Measurements from ENCODE around the gene FOXC1. TPM values are rescaled to one million over a fixed set of nuclear protein-coding genes. Genes with fewer than 3 reads are reported as not detected.

FOXC1 gene
- total RNA-seq, 1 donor from 2014 or later: 7.1 TPM

- H3K27ac ChIP-seq (replicated peaks): peak overlapping the region; percentile 59
- H3K4me1 ChIP-seq: peaks cover 27% of the 10 kb centered on the region
- no peaks in the 10 kb centered on the region for H3K36me3 ChIP-seq
- no peak for DNase-seq
- H3K4me3 ChIP-seq: peak overlapping the region; percentile 56
- TF ChIP-seq CTCF (IDR thresholded peaks at IDR 0.05; ENCODE audit: borderline replicate concordance): no peak
- intact Hi-C loops (cut with micrococcal nuclease): no loop called here
- H3K27me3 ChIP-seq (ENCODE audit: low read depth): peaks cover 100% of the 10 kb centered on the region
- no peaks in the 10 kb centered on the region for H3K9me3 ChIP-seq (replicated peaks)
These were observed 10.2 kb downstream of the FOXC1 start for GRCh38 chr6:1619673-1620503.

GRCh38 chr6:1620504-1621069 is 10.9 kb downstream of the FOXC1 start:
- Histone ChIP-seq H3K27ac (replicated peaks) (peak overlapping the region; percentile 59), H3K4me3 (peak overlapping the region; percentile 56), H3K27me3 (ENCODE audit: low read depth) (peaks cover 100% of the 10 kb centered on the region), H3K36me3 (no peaks in the 10 kb centered on the region), H3K9me3 (replicated peaks) (no peaks in the 10 kb centered on the region), H3K4me1 (peaks cover 32% of the 10 kb centered on the region)
- no peak for TF ChIP-seq CTCF (IDR thresholded peaks at IDR 0.05; ENCODE audit: borderline replicate concordance)
- DNase-seq: no peak
- intact Hi-C loops (cut with micrococcal nuclease): no loop called here

- no peaks in the 10 kb centered on the region for H3K36me3 ChIP-seq
- peaks cover 100% of the 10 kb centered on the region for H3K27me3 ChIP-seq (ENCODE audit: low read depth)
- H3K27ac ChIP-seq (replicated peaks): no peak overlapping the region
- peaks cover 35% of the 10 kb centered on the region for H3K4me1 ChIP-seq
- H3K4me3 ChIP-seq: no peak overlapping the region
- DNase-seq: no peak
- no peak for TF ChIP-seq CTCF (IDR thresholded peaks at IDR 0.05; ENCODE audit: borderline replicate concordance)
- intact Hi-C loops (cut with micrococcal nuclease): no loop called here
- H3K9me3 ChIP-seq (replicated peaks): no peaks in the 10 kb centered on the region
These were observed 11.5 kb downstream of the FOXC1 start for GRCh38 chr6:1621070-1621701.

GRCh38 chr6:1622220-1622850 is 12.6 kb downstream of the FOXC1 start:
- Histone ChIP-seq H3K9me3 (replicated peaks) (no peaks in the 10 kb centered on the region), H3K4me3 (no peak overlapping the region), H3K27me3 (ENCODE audit: low read depth) (peaks cover 100% of the 10 kb centered on the region), H3K36me3 (no peaks in the 10 kb centered on the region), H3K4me1 (peaks cover 39% of the 10 kb centered on the region), H3K27ac (replicated peaks) (no peak overlapping the region)
- DNase-seq: no peak
- no peak for TF ChIP-seq CTCF (IDR thresholded peaks at IDR 0.05; ENCODE audit: borderline replicate concordance)
- intact Hi-C loops (cut with micrococcal nuclease): no loop called here
